ENCODE results near the gene CENPT. TPM values are rescaled to one million over a fixed set of nuclear protein-coding genes. Genes with fewer than 3 reads are reported as not detected.

CENPT gene
- total and polyA plus RNA-seq, 2 of the 8 experiments (the other 6 are each of a cell fraction or from before 2014, with no cell fraction given), result 42.4 to 53.4 TPM

GRCh38 chr16:67780847-67781564, 66.5 kb downstream of the CENPT start:
- 95% methylated on average over 7 of the region's 7 CpGs; no CpG with 5 or more reads in 1 of the 2 experiments for WGBS, 2 experiments (ENCODE audit: extremely low coverage in 1 of 2, insufficient coverage in 1 of 2, insufficient read length in 1 of 2, insufficient replicate concordance in 2 of 2, low coverage in 1 of 2, low lambda C conversion rate in 2 of 2, missing lambda C conversion rate in 1 of 2)
- no peak overlapping the region for H4K91ac ChIP-seq (replicated peaks; ENCODE audit: insufficient read length, low read length)
- H4K8ac ChIP-seq (ENCODE audit: extremely low read depth, insufficient read depth, low read length), result no peak overlapping the region
- DNase-seq (ENCODE audit: low read depth in 1 of 2, low spot score in 2 of 2) (no peak), FAIRE-seq (no peak)
- H3K18ac ChIP-seq (ENCODE audit: extremely low read depth, low read length), result no peak overlapping the region
- H3K4me2 ChIP-seq (ENCODE audit: insufficient read depth in 1 of 2, low read depth in 2 of 2, low read length in 2 of 2), result no peak overlapping the region
- H4K20me1 ChIP-seq (replicated peaks in 1 of 2; ENCODE audit: control insufficient read depth in 1 of 2, insufficient read depth in 2 of 2, low read length in 2 of 2), result peaks cover 0 to 12% of the 10 kb centered on the region in 2 experiments
- TF ChIP-seq POLR2A (IDR thresholded peaks at IDR 0.05; ENCODE audit: control extremely low read depth in 1 of 2, low read depth in 2 of 2, low read length in 2 of 2) (no peak), SP4 (IDR thresholded peaks at IDR 0.05; ENCODE audit: low read length) (no peak), SP1 (IDR thresholded peaks at IDR 0.05; ENCODE audit: low read depth, low read length) (no peak), BCL11A (IDR thresholded peaks at IDR 0.05; ENCODE audit: low read depth in 2 of 2, low read length in 2 of 2) (no peak)
- H3K23ac ChIP-seq (ENCODE audit: insufficient read length), result no peak overlapping the region
- no peak overlapping the region for H2BK15ac ChIP-seq (ENCODE audit: low read length)
- peaks cover 15% of the 10 kb centered on the region for H3K79me1 ChIP-seq (ENCODE audit: low read depth, low read length)
- no peaks in the 10 kb centered on the region for H3K23me2 ChIP-seq (ENCODE audit: low read depth, low read length)
- H2BK20ac ChIP-seq (ENCODE audit: low read length), result no peak overlapping the region
- no peak overlapping the region for H2BK120ac ChIP-seq (replicated peaks; ENCODE audit: low read depth, low read length)
- H3K9me3 ChIP-seq (ENCODE audit: insufficient read depth in 2 of 2, low read depth in 1 of 2, low read length in 1 of 2), result no peaks in the 10 kb centered on the region
- H4K5ac ChIP-seq (ENCODE audit: insufficient read length, low read depth, low read length), result no peak overlapping the region
- peaks cover 0 to 2% (median 0%) of the 10 kb centered on the region in 4 experiments; a peak in 1 of 7 replicates for H3K4me1 ChIP-seq (replicated peaks in 1 of 4; ENCODE audit: control insufficient read depth in 3 of 4, insufficient read depth in 4 of 4, low read length in 3 of 4)
- no peak overlapping the region; the same call in 1 of the 2 replicates for H2BK5ac ChIP-seq (ENCODE audit: low read depth, low read length)
- no peak overlapping the region for H3K56ac ChIP-seq (replicated peaks; ENCODE audit: insufficient read length, low read depth, low read length)
- no peak overlapping the region for H2AFZ ChIP-seq (ENCODE audit: low read length)
- CTCF ChIA-PET (ENCODE audit: partially characterized antibody), result interaction anchor here (0.7 to 2.5 kb wide), 5 partner anchors 37 to 200 kb away, joined by 3 to 9 read pairs (median 3); no protein-coding TSS in a partner anchor
- POLR2A ChIA-PET (ENCODE audit: partially characterized antibody), result interaction anchor here (0.6 to 1.5 kb wide), 3 partner anchors 24 to 188 kb away, joined by 3 to 4 read pairs (median 3); no protein-coding TSS in a partner anchor
- no peak overlapping the region for H3K14ac ChIP-seq (ENCODE audit: insufficient read length)
- H3K9ac ChIP-seq (replicated peaks in 1 of 4; ENCODE audit: extremely low read depth in 1 of 4, low read depth in 3 of 4, low read length in 3 of 4), result no peak overlapping the region
- no peak overlapping the region for H3K4me3 ChIP-seq (ENCODE audit: extremely low read depth in 1 of 4, insufficient read depth in 2 of 4, low read depth in 3 of 4, low read length in 4 of 4)
- H3K27ac ChIP-seq (ENCODE audit: low read depth, low read length), result no peak overlapping the region
- H3K79me2 ChIP-seq (ENCODE audit: control insufficient read depth in 1 of 2, insufficient read depth in 2 of 2, low read length in 2 of 2), result peaks cover 0 to 8% of the 10 kb centered on the region in 2 experiments; a peak in 1 of 4 replicates
- no peaks in the 10 kb centered on the region for H3K27me3 ChIP-seq (replicated peaks in 1 of 4; ENCODE audit: control insufficient read depth in 3 of 4, extremely low read depth in 1 of 4, insufficient read depth in 3 of 4, low read length in 3 of 4)
- no peak overlapping the region for H3K4ac ChIP-seq (replicated peaks; ENCODE audit: insufficient read length, low read depth, low read length)
- H2AK5ac ChIP-seq (ENCODE audit: low read depth, low read length), result no peak overlapping the region
- H3K36me3 ChIP-seq (ENCODE audit: control insufficient read depth in 2 of 4, insufficient read depth in 4 of 4, low read length in 3 of 4), result no peaks in the 10 kb centered on the region
- H2BK12ac ChIP-seq (ENCODE audit: low read depth, low read length), result no peak overlapping the region
